ENCODE measurements around the gene ASPA. TPM values are rescaled to one million over a fixed set of nuclear protein-coding genes. Genes with fewer than 3 reads are reported as not detected.

Gene ASPA
- total and polyA plus RNA-seq, 10 of the 15 experiments (the other 5 are each of a cell fraction or from before 2014, with no cell fraction given): 0.04 to 0.30 TPM; not detected in 8

GRCh38 chr17:3506054-3506453, 30.3 kb downstream of the ASPA start:
- FAIRE-seq (no peak), DNase-seq (ENCODE audit: low read depth, low spot score) (no peak), ATAC-seq (no peak)
- 85% methylated on average over 2 of the region's 2 CpGs for WGBS (ENCODE audit: insufficient coverage, insufficient replicate concordance, low lambda C conversion rate, missing lambda C conversion rate)
- H4K20me1 ChIP-seq (ENCODE audit: control insufficient read depth, insufficient read depth): no peaks in the 10 kb centered on the region
- no peaks in the 10 kb centered on the region for H3K27me3 ChIP-seq (replicated peaks in 1 of 2; ENCODE audit: control insufficient read depth in 2 of 2, insufficient read depth in 2 of 2, low read length in 1 of 2)
- no peaks in the 10 kb centered on the region for H3K79me2 ChIP-seq (ENCODE audit: control insufficient read depth, insufficient read depth, low read length)
- intact Hi-C loops (cut with micrococcal nuclease; ENCODE audit: unreplicated experiment): no loop called here
- H3K4me3 ChIP-seq: no peak overlapping the region
- in situ Hi-C loops (cut with MboI): no loop called here
- no peak overlapping the region for H3K9ac ChIP-seq (ENCODE audit: control insufficient read depth, insufficient read depth, low read length)
- no peaks in the 10 kb centered on the region for H3K36me3 ChIP-seq (ENCODE audit: control insufficient read depth in 2 of 2, insufficient read depth in 2 of 2, low read length in 1 of 2)
- no peaks in the 10 kb centered on the region for H3K9me3 ChIP-seq (replicated peaks; ENCODE audit: control insufficient read depth, insufficient read depth, low read length)
- no peak overlapping the region for H3K4me2 ChIP-seq (ENCODE audit: control insufficient read depth, insufficient read depth)
- SMC1A ChIA-PET (ENCODE audit: uncharacterized antibody, unreplicated experiment): no interaction called here
- POLR2A ChIA-PET: no interaction called here
- no TSS peak for BruUV-seq (replicated peaks)
- CTCF ChIA-PET: interaction anchor here (1.0 kb wide), 1 partner anchor 17 kb away, joined by 3 read pairs; no protein-coding TSS in a partner anchor
- RAD21 ChIA-PET (ENCODE audit: unreplicated experiment): no interaction called here
- H3K27ac ChIP-seq (ENCODE audit: control insufficient read depth, insufficient read depth): no peak overlapping the region
- no peaks in the 10 kb centered on the region for H3K4me1 ChIP-seq (ENCODE audit: control insufficient read depth, insufficient read depth, low read length)
- no peak for TF ChIP-seq POLR2AphosphoS5 (IDR thresholded peaks at IDR 0.05; ENCODE audit: low read length)
- TF ChIP-seq CBX5 (IDR thresholded peaks at IDR 0.05; ENCODE audit: low read depth): no peak
- TF ChIP-seq YY1 (IDR thresholded peaks at IDR 0.05; ENCODE audit: low read depth, low read length): no peak
- no peak for TF ChIP-seq HDAC2 (IDR thresholded peaks at IDR 0.05)
- no peak for TF ChIP-seq ZSCAN29 (IDR thresholded peaks at IDR 0.05)
- no peak for TF ChIP-seq RELA (IDR thresholded peaks at IDR 0.05; ENCODE audit: borderline replicate concordance, partially characterized antibody)
- no peak for TF ChIP-seq FOXK2 (IDR thresholded peaks at IDR 0.05)
- TF ChIP-seq DPF2 (IDR thresholded peaks at IDR 0.05): no peak
- no peak for TF ChIP-seq USF2 (IDR thresholded peaks at IDR 0.05; ENCODE audit: borderline replicate concordance, low read depth, low read length)
- no peak for TF ChIP-seq STAT1 (conservative IDR thresholded peaks at IDR 0.05)
- no peak overlapping the region for H2AFZ ChIP-seq (ENCODE audit: control insufficient read depth, low read depth, low read length)

Measured in GM12878 (cell line).